HL-60/S4 (cell line): Measurements from ENCODE around the gene GBA3.

ENCODE experiments used
- in situ Hi-C: fragments of 300-500 bp; cut with MboI; formaldehyde crosslinking; loops from 2 replicates; pipeline ENCODE4 v1.14.3; 2022; ENCODE audit warnings: low sequenced_read_pairs

Gene GBA3

DNA sequence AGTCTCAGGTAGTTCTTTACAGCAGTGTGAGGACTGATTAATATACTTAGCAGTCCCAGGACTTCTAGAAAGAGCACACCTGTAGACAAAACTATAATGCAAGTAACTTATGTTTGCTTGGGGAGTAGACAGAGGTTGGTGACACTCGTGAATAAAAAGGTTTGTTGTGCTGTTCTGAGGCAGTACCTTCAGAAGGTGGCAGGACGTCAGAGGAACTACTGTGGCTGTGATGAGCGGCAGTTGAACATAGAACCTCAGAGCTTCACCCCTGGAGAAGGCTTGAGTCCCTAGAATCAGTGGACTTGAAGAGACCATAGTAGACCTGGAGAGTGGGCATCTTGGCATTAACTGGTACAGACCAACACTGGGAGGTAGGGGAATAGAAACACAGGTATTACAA, 3.3 kb upstream of the GBA3 start:
- in situ Hi-C loops = loop anchor here (25.0 kb wide), 2 partner anchors 277 to 902 kb away; no protein-coding TSS in a partner anchor

DNA sequence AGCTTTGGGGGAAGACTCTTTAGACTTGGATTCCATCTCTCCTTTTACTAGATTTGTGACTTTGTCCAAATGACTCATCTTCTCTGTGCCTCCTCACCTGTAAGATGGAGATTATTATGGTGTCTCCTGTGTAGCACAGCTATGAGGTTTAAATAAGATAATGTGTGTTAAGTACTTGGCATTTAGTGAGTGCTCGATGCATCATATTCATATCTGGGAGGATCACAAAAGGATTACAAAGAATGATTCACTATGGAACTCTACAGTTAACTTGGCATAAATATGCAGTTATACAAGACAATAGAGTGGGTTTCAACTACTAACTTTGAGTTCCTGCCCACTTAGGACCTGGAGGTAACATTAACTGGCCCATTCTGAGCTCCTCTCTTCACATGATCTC, 2.3 kb downstream of the GBA3 start:
- in situ Hi-C loops = loop anchor here (25.0 kb wide), 2 partner anchors 283 to 908 kb away; no protein-coding TSS in a partner anchor

DNA sequence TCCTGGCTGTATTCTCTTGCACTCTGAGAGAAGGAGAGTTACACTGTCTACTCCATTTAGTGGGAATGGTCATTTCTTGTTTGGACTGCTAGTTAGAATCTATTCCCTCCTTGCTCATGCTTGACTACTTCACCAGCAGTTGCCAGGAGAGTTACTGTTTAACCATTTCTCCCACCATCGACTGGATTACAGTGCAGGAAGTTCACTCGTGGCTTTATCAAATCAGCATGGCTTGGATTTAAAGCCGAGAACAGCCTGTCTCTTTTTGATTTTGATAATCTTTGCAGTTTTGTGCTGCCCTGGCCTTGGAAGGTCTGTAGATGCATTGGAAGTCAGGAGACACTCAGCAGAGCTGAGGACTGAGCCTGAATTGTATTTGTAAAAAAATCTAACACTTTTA, 3.2 kb downstream of the GBA3 start:
- in situ Hi-C loops = loop anchor here (25.0 kb wide), 2 partner anchors 284 to 909 kb away; no protein-coding TSS in a partner anchor

DNA sequence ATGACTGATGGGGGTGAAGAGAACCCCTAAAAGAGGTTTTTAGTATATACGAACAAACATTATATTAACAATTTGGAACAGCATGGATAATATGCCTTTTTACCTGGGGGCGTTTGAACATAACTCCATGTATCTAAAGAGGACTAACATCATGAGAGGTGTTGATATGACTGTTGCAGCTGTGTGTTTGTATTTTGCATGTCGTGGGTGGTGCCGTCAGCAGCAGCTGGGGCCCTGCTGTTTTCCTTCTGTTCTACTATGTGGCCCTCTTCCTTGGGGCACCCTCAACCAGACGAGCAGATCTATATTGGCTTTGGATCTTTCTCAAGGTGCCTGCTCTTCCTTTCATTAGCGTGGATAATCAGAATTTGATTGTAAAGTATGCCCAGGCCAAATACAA, 11.2 kb downstream of the GBA3 start:
- in situ Hi-C loops = no loop called here

DNA sequence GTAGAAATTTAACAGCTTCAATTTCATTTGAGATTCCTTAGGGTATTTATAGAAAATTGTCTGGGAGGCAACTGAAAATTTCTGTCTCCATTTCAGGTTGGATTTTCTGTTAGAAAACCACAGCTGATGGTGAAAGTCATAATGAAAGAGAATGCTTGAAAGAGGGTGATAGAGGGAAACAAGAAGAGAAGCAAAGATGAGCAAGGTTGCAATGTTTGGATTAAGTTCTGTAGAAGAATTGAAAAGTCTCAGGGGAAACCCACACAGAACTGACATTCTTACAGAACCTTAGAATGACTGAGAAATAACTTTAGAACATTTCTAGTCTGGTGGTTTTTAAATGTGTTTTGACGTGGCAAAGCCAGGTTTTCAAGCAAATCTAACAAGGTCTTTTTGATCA, 14.7 kb downstream of the GBA3 start:
- in situ Hi-C loops = no loop called here

DNA sequence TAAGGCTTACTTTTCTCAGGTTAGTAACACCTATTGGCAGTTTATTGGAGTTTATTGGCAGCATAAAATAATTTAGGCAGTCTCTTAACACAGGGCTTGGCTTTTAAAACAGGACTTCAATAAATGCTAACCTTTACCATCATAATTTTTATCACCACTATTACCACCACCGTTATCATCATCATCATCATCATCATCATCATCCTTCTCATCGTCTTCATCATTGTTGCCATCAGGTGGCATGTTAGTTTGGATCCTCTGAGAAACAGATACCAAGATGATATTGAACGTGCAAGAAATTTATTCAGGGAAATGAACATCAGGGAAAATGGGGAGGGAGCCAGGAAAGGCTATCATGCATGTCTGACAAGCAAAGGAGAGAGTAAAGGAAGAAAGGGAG, 16.2 kb downstream of the GBA3 start:
- in situ Hi-C loops = no loop called here

DNA sequence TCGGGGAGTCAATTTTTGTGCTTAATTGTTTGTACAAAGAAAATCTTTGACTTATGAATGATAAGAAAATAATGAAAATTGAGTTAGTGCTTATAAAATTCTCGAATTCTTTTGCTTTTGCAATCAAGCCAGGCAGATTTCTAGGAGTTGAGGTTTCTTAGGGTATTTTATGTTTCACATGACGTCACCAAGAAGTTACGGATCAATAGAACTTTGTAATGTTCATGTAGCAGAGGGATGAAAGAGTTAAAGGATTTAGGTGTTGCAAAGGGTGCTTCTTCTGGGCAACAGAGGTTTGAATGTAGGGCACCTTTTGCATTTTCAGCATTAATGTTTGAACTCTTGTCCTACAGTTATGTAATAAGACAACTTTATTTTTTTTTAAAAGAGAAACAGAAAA, 19.4 kb downstream of the GBA3 start:
- in situ Hi-C loops = no loop called here

DNA sequence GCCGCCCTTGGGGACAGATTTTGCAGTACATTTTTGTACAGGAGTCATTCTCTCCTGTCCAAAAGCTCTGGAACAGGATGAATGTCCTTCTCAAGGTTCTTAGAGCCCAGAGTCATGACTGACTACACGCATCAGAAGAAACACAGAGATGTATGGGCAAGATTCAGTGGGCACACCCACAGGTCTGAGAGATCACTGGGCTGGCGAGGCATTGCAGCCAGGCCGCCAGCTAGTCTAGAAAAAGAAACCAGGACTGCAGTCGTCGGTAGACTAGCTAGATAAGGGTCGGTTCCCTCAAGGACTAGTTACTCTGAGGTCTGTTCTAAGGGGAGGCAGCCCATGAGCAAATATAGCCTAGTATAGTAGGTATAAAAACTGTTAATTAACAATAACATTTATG, 19.8 kb downstream of the GBA3 start:
- in situ Hi-C loops = no loop called here

DNA sequence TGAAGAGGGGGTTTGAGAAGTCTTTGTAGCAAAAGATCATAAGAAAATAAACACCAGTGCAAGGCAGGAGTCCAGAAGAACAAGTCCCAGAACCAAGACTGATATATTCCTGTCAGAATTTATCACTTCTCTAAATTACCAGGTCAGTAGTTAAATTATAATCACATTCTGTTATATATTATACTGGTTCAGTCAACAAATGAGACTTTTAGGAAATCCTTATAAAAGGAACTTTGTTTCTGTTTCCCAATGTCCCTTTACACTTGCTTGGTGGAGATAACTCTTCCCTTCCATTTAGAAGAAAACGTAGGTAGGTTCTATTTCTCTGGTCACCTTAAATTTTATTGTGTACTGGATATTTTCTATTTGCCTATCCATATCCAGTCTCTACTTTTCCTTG, 21.1 kb downstream of the GBA3 start:
- in situ Hi-C loops = no loop called here

DNA sequence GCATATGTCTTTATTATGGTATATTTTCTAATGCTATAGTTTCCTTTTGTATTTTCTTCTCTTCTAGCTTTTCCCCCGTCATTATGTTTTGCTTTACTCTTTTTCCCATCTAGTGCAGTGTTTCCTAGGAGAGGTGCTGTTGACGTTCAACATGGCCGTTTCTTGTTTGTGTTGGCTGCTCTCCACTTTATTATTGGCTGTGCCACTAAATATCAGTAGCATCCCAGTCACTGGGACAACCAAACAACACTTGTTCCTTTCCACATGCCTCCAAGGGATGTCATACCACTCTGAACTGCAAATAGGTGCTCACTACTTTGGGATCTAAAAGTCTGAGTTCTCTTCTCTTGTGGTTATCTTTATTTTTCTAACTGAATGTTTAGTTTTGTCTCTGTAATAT, 26.5 kb downstream of the GBA3 start:
- in situ Hi-C loops = no loop called here

DNA sequence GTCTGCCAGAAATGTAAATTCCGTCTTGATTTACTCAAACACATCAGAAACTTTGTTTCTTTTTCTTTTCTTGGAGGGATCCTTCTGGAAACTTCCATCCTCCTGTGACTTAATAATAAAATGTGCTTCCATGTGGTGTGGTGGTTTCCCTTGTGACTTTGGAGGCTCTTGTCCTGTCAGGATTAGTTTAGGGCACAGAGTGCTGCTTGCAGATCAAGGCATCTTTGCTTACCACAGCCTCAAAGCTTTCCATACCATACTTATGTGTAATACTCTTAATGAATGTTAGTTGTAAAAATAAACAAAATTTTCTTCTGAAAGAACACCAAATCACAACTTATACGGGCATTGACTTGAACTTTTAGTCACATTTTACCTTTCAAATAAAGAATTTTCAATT, 27.4 kb downstream of the GBA3 start:
- in situ Hi-C loops = no loop called here

DNA sequence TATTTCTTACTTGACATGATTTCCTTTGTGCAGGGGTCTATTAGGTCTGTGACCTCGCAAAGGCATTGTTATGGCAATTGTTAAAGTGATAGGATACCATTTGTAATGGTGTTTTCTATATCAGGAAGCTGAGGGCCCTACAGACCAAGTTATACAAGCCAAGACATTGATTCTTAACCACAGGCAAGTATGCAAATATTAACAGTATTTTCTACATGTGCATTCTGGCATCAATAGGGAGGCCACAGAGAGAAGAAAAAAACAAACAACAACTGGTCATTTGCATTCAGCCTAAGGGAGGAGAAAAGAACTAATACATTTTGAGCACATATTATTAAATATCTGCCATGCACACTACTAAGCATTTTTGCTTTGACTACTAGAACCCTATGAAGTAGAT, 28.5 kb downstream of the GBA3 start:
- in situ Hi-C loops = no loop called here

DNA sequence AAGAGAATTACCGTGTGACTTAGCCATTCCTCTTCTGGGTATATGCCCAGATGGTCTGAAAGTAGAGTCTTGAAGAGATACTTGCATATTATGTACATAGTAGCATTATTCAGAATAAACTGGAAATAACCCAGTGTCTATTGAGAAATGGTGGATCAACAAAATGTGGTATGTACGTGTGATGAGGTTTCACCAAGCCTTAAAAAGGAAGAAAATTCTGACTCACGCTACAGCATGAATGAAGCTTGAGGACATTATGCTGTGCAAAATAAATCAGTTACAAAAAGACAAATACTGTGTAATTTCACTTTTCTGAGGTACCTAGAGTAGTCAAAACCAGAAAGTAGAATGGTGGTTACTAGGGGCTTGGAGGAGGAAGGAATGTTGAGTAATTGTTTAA, 37.3 kb downstream of the GBA3 start:
- in situ Hi-C loops = no loop called here

DNA sequence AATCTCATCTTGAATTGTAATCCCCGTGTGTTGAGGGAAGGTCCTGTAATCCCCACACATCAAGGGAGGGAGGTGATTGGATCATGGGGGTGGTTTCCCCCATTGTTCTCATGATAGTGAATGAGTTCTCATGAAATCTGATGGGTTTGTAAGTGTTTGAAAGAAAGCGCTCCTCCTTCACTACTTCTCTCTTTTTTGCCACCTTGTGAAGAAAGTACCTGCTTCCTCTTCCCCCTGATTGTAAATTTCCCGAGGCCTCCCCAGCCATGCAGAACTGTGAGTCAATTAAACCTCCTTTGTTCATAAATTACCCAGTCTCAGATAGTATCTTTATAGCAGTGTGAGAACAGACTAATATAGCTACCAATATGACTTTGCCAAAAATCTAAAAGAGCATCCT, 41.1 kb downstream of the GBA3 start:
- in situ Hi-C loops = no loop called here

DNA sequence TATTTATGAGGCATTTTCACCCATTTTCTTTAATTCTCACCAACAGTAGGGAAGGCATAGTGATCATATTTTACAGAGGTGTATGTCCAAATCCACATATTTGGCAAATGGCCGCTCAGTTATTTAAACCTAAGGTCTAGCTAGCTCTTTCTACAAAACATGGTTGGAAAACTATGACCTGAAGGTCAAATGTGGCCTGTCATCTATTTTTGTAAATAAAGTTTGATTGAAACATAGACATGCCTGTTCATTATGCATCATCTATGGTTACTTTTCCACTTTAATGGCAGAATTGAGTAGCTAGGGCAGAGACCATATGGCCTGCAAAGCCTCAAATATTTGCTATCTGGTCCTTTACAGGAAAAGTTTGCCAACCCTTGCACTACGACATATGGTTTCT, 44.2 kb downstream of the GBA3 start:
- in situ Hi-C loops = no loop called here

DNA sequence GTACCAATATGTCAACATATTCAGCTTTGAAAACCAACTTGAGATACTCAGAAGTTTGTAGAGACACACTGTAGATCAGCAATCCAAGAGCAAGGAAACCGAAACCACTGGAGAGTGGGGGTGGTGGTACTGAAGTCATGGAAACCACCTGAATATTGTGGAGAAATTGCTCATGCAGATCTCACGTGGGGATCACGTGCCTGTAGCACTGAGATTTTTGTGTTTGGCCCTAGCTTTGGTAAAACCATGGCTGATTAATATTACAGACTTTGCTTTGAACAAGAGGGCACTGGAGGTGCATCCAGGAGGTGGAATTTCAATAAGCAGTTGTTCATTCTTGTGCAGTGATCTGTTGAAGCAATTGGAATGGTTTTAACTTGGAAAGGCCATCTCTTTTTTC, 47.2 kb downstream of the GBA3 start:
- in situ Hi-C loops = no loop called here

DNA sequence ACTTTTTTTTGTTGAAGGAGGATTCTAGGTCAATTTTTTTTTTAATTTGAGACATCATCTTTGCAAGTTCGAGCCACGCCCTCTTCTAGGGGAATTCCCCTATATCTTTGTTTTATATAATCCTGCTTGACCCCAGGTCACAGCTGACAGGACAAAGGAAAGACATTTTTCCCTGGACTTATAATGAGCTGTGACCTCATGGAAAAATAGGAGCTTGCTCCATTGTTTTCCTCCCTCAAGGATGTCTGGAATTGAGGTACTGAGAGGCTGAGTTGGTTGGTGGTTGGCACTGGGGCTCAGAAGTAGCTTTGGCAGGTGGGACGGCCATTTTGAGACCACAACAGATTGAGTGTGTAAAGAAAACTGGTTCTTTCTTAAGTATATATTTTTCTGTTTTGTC, 49.0 kb downstream of the GBA3 start:
- in situ Hi-C loops = no loop called here

DNA sequence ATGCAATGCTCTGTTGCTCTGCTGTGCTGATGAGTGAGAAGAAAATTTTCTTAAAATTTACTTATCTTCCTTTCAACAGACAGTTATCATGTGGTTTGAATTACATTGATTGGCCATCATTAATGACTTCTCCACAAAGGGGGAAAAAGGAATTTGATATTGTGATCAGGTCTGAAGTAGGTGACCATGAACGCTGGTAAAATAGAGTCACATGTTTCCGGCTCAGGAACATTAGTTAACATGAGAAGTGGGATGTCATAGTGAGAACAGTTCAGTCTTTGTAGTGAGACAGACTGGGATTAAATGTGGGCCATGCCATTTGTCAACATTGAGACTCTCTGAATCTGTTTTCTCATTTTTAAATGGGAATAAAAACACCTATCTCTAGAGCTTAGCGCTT, 50.6 kb downstream of the GBA3 start:
- in situ Hi-C loops = no loop called here

DNA sequence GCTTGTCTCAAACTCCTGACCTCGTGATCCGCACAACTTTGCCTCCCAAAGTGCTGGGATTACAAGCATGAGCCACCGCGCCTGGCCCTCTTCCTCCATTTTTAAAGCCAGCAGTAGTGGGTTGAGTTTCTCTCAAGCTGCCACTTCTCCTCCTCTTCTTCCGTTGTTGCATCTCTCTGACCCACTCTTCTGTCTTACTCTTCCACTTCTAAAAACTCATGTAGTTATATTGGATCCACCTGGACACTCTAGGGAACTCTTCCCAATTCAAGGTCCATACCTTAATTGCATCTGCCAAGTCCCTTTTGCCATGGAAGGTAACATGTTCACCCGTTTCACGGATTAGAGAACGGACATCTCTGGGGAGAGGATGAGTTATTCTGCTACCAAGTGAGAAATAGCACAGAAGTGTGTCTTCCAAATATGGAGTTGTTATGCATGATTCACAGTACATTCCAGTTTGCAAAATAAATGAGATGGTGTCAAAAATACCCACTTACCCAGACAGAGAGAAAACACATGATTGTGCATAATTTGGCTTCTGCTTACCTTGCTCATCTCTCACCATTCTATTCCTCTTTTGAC, 51.8 kb downstream of the GBA3 start:
- in situ Hi-C loops = no loop called here

DNA sequence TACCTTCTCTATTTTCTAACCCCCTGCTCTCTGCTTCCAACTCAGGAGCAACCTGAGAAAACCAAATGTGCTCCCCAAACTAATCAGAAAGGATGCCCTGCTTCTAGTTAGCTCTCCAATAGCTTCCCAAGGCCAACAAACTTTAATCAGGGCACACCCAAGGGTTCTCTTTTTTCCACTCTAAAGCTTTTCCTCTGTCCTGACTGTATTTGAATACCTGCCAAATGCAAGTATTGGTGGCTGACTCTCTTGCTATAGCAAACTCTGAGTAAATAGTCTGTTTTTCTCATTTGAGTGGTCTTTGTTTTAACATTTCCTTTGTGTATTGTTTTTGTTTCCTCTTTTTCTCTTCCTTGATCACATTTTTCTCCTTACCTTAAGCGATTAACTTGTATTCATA, 52.5 kb downstream of the GBA3 start:
- in situ Hi-C loops = no loop called here

DNA sequence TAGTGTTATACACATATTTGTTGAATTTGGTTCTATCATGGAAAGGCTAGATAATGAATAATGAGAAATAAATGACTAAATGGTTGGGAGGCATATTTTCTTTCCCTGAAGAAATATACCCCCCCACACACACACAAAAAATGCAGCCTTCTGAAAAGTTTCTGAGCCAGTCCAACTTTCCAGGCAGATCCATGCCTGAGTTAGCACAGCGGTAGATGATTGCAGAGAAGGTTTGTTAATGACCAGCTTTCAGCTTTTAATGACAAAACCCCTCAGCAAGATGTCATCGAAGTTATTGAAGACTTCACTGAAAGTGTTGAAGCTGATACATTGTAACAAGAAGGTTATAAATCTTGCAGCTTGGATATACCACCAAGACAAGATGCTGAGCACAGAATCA, 61.4 kb downstream of the GBA3 start:
- in situ Hi-C loops = no loop called here

DNA sequence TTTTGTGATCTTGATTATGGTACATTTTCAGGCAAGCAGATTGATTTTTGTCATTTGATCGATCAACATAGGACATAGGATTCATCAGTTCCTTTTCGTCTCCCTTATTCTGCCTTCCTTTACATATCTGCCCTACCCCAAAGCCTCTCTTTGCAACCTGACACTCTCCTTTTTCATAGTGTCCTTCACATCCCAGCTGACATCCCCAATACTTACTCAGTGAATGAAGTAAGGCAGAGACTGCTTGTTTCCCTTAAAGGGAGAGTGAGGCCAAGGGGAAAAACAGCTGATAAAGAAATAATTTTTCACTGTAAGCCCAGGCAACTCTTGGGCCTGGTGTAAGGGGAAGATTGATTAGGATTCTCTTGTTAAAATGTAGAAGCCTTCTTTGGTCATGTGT, 69.8 kb downstream of the GBA3 start:
- in situ Hi-C loops = no loop called here

DNA sequence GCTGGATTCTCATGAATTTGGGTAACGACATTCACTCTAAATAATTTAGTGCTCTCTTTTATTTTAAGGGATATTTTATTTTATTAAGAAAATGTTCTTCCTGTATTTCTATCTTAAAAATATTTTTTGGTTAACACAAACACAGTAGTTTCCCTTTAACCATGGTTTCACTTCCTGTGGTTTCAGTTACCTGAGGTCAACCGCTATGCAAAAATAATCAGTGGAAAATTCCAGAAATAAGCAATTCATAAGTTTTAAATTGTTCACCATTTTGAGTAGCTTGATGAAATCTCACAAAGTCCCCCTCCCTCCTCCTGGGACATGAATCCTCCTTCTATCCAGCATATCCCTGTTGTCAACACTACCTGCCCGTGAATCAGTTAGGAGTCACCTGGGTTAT, 71.4 kb downstream of the GBA3 start:
- in situ Hi-C loops = no loop called here

DNA sequence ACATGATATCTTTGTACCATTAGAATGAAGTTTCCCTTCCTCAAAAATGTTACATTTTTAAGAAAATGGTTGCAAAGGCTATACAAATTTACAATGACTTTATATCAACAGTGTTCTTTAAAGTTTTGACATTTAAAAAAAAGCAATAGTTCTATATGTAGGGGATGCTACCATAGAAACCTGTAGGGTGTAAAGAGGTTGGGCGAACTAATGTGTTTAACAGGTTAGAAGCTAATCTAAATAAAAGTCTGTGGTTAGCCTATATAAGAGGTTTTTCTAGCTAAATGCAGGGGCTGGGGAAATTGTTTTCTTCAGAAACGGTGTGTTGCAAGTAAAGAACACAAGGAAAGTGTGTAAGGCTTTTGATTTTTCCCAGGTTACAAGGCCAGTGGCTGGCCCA, 73.3 kb downstream of the GBA3 start:
- in situ Hi-C loops = no loop called here
